GM18858 (cell line): Measurements from ENCODE around the gene RNU6-1.

Experiments used
- ATAC-seq: cut with Tn5 transposase; IDR thresholded peaks from one replicate; pipeline ENCODE4 v1.9.1; 2021; ENCODE audit not compliant: unreplicated experiment

The RNU6-1 gene

GRCh38 chr15:67834581-67835296 lies 5.1 kb downstream of the RNU6-1 start:
- no peak for ATAC-seq

- ATAC-seq = no peak
Measured at GRCh38 chr15:67833710-67834511, 5.9 kb downstream of the RNU6-1 start.

DNA sequence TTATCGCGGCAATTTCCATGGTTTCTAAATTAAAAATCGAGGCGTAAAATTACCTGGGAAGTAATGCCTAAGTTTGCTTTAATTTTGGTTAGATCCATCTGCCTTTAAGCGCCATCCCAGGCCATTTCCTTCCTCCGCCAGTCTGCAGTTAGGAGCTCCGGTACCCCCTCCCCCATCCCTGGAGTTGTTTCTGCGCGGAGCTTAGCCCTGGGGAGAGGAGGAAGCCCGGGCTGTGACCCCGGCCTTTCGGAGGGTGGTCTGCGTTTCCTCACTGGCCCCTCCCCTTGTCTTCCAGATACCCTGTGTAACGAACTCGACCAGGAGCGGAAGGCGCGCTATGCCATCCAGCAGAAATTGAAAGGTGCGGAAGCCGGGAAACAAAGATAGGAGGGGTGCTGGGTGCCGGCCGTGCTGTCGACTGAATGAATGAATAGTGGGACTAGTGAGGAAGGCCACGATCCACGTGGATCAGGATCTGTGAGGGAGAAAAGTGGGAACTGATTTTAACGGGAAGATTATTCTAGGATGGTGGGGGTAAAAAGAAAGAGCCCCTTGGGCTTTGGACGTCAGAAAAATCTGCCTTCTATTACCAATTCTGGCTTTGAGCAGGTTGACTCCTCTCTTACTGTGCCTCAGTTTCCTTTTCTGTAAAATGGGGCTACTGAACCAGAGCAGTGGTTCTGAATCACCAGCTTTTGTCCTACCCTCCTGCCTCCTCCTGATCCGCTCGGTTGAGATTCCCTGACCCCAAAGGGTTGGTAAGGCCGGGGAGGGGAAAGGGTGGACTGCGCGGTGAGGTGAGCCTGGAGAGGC lies 6.7 kb downstream of the RNU6-1 start:
- ATAC-seq = no peak

DNA sequence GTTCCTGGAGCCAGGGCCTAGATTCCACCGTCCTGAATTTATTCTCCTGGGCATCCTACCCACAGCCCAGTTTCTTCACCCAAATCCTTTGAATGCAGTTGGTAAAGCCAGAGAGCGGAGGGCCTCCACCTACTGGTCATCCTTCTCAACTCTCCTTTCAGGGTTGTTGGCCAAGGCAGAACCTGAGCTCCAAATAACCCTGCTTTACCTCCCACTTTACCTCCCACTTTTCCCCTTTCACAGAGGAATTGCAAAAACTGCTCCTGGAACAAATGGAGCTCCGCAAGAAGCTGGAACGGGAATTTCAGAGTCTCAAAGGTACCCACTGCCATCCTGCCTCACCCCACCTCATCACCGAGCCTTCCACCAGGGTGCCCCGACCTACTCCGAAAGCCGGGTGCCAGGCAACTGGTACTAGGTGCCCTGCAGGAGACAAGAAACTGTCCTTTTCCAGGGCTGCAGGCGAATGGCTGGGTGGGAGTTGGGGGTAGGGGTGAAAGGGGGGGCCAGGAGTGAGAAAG lies 7.8 kb downstream of the RNU6-1 start:
- no peak for ATAC-seq

GRCh38 chr15:67831363-67831762 lies 8.5 kb downstream of the RNU6-1 start:
- no peak for ATAC-seq

DNA sequence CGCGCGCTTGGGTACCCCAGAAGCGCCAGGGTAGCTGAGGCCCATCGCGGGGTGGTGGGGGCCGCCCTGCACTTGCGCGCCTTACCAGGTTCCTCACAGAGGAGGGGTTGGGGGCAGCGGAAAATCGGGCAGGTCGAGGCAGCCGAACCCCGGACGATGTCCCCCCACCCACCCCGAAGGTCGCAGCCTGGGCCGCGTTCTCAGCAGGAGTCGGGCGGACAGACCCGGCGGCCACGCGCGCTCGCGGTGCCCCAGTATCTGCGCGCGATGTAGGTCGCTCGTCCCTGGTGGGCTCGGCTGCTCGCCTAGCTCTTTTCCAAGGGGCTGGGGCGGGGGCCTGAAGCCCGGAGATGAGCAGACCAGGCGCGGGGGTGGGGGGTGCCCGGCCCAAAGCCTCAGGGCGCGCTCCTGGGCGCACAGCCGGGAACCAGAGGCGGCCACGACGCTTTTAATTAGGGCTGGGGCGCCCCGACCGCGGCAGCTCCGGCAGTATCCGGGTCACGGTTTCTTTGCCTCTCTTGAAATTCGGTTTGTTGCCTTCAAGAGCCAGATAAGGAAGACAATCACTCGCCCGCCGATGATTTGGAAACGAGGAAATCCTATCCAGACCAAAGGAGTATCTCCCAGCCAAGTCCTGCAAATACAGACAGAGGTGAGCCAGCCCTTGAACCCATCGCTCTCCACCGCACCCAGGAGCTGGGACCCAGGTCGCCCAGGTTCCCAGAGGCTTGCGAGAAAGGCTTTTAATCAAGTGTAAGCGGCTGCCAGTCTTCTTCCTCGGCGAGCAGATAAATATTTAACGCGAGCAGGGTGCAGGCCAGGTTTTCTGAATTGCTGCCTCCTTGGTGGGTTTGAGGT lies 10.0 kb downstream of the RNU6-1 start:
- ATAC-seq = no peak

DNA sequence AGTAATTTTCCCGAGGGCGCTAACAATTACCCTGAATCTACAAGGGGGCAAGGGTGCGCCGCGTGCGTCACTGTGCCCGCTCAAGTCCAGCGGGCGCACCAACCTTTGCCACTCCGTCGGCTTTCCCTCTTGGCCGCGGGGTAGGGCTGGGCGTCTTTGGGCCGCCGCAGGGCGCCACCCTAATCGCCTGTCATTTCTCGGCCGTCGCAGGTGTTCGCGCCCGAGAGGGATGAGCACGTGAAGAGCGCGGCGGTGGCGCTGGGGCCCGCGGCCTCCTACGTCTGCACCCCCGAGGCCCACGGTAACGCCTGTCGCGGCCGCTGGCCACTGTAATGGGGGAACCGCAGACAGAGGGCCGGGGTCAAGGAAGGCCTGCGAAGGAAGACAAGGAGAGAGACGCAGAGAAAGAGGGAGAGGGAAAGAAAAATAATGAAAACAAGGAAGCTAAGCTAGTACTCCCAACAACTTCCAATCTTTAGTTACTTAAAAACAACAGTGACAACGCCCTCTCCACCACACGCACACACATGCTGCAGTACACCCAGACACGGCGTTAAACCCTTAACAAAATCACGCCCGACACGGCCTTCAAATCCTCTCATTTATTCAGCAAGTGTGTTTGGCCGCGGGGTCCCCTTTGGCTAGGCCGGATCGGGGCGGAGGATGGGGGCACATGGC lies 10.7 kb downstream of the RNU6-1 start:
- no peak for ATAC-seq

GRCh38 chr15:67828278-67828968 lies 11.4 kb downstream of the RNU6-1 start:
- ATAC-seq = no peak

GRCh38 chr15:67827562-67828277 lies 12.1 kb downstream of the RNU6-1 start:
- ATAC-seq = no peak

DNA sequence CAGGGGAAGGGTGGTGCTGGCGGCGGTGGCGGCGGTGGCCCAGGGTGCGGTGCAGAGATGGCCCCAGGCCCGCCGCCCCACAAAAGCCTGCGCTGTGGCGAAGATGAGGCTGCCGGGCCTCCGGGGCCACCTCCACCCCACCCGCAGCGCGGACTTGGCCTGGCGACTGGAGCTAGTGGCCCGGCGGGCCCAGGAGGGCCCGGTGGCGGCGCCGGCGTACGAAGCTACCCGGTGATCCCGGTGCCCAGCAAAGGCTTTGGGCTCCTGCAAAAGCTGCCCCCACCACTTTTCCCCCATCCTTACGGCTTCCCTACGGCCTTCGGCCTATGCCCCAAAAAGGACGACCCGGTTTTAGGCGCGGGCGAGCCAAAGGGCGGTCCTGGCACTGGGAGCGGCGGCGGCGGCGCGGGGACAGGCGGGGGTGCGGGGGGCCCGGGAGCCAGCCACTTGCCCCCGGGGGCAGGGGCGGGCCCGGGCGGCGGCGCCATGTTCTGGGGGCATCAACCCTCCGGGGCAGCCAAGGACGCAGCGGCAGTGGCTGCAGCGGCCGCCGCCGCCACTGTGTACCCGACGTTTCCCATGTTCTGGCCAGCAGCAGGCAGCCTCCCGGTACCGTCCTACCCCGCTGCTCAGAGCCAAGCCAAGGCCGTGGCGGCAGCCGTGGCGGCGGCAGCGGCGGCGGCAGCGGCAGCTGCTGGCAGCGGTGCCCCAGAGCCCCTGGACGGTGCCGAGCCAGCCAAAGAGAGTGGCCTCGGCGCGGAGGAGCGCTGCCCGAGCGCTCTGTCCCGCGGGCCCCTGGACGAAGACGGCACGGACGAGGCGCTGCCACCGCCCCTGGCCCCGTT lies 12.9 kb downstream of the RNU6-1 start:
- ATAC-seq = no peak

DNA sequence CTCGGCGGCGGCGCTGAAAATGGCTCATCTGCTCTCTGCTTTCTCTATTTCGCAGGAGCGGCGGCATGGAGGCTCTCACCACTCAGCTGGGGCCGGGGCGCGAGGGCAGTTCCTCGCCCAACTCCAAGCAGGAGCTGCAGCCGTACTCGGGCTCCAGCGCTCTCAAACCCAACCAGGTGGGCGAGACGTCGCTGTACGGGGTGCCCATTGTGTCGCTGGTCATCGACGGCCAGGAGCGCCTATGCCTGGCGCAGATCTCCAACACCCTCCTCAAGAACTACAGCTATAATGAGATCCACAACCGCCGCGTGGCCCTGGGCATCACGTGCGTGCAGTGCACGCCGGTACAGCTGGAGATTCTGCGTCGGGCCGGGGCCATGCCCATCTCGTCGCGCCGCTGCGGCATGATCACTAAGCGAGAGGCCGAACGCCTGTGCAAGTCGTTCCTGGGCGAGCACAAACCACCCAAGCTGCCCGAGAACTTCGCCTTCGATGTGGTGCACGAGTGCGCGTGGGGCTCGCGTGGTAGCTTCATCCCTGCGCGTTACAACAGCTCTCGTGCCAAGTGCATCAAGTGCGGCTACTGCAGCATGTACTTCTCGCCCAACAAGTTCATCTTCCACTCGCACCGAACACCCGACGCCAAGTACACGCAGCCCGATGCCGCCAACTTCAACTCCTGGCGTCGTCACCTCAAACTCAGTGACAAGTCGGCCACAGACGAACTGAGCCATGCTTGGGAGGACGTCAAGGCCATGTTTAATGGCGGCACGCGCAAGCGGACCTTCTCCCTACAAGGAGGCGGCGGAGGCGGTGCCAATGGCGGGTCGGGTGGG lies 13.7 kb downstream of the RNU6-1 start:
- ATAC-seq = no peak

- no peak for ATAC-seq
Measured at GRCh38 chr15:67824976-67825880, 14.6 kb downstream of the RNU6-1 start, which contains the start of gene SKOR1. Gene SKOR1 (plus strand): TSS chr15:67825509. CDS start chr15:67825603, 94 bp downstream.

GRCh38 chr15:67824197-67824968 lies 15.5 kb downstream of the RNU6-1 start:
- ATAC-seq = no peak

- no peak for ATAC-seq
Measured at GRCh38 chr15:67823314-67824196, 16.3 kb downstream of the RNU6-1 start.
